GM18861 (cell line): ENCODE results near the gene KDM2B.
A peak's percentile ranks its signal among the peaks of the same experiment; 100 is the strongest.
"Not testable (repeated sequence)": the region's sequence is repeated elsewhere in the genome, so short reads cannot be mapped to it uniquely, and the experiment has no call there.

Source experiments
- ATAC-seq: cut with Tn5 transposase; IDR thresholded peaks from one replicate; pipeline ENCODE4 v1.9.1; 2021; ENCODE audit not compliant: unreplicated experiment

The KDM2B gene

DNA sequence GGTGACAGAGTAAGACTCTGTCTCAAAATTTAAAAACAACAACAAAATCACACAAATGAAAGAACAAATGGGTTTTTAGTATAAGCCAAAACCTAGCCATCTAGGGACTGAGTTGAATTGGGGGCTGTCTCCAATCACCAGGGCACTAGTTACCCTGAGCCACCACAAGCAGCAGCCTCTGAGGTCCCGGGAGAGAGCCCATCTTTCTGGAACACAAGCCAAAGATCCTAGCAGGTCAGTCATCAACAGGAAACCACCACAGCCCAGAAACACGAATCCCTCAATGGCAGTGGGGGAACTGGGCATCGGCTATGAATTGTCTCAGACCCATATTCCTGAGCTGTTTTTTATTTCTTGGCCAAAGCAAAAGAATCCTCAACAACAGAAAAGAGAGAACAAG lies 75.3 kb downstream of the KDM2B start:
- no peak for ATAC-seq

- ATAC-seq = no peak
These were observed 76.3 kb downstream of the KDM2B start for GRCh38 chr12:121504505-121504904.

DNA sequence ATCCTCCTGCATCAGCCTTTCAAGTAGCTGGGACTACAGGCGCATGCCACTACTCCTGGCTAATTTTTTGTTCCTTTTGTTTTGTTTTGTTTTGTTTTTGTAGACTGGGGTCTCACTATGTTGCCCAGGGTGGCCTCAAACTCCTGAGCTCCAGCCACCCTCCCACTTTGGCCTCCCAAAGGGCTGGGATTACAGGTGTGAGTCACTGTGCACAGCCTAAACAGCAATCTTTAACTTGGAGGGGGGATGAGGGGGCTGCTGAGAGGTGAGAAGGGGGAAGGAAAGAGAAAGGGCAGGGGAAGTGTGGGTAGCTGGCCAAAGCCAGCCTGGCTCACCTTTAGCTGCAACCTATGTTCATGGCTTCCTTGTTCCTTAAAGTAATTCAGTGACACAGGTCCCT lies 77.4 kb downstream of the KDM2B start:
- ATAC-seq = no peak

DNA sequence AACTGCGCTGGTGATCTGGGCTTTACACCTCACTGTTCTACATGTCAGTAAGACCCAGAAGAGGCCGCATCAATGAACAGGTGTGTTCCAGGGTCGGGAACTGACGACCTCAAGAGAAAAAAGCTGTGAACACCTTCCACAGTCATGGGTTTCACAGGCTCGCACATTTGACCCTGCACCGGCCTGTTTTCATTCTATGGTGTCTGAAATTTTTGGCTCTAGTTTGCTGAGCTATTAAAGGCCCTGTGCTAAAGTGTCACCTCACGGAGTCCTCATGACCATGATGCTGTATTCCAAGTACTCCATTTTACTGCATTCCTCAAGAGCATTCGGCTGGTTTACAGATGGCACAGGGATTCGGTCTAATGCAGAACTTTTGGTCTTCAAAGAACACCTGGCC lies 78.9 kb downstream of the KDM2B start:
- no peak for ATAC-seq

GRCh38 chr12:121499929-121500793 lies 80.7 kb downstream of the KDM2B start:
- ATAC-seq = no peak

DNA sequence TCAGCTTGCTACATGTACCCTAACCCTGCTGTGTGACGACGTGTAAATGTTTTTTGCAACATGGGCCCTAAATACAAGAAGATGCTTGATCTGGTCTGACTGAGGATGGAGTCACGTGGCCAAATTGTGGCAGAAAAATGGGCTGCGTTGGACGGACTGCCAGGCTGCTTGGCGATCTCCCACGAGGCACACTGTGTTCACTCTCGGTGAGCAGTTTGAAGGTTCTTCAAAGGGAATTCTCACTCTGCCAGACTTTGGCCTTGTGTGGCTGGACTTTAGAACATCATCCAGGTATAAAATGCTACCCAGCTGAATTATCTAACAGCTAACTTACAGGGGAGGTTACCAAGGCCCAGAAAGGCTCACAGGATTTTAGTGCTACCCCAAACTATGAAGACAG lies 85.1 kb downstream of the KDM2B start:
- ATAC-seq = no peak

GRCh38 chr12:121494093-121494787 lies 86.6 kb downstream of the KDM2B start:
- no peak for ATAC-seq

GRCh38 chr12:121490401-121491281 lies 90.2 kb downstream of the KDM2B start:
- ATAC-seq = no peak

GRCh38 chr12:121489874-121490273 lies 90.9 kb downstream of the KDM2B start:
- no peak for ATAC-seq

DNA sequence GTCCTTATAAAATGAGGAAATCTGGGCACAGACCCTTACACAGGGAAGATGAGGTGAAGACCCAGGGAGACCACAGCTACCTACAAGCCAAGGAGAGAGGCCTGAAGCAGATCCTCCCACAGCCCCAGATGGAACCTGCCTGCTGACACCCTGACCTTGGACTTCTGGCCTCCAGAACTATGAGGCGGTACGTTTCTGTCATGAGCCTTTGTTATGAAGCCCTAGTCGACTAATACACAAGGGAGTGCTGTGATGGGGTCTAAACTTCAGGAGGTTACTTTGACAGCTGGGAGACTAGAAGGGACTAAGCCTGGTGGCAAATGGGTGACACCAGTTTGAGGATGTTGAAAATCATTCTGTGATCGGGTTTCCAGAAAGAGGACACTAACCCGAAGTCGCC lies 95.9 kb downstream of the KDM2B start:
- no peak for ATAC-seq

DNA sequence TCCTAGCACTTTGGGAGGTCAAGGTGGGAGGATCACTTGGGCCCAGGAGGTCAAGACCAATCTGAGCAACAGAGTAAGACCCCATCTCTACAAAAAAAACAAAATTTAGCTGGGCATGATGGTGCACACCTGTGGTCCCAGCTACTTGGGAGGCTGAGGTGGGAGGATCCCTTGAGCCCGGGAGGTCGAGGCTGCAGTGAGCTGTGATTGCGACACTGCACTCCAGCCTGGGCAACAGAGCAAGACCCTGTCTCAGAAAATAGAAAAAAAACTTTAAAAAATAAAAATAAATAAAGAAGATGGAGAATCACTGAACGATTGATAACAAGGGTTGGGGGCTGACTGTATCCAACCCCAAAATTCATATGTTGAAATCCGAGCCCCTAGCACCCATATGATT lies 96.3 kb downstream of the KDM2B start:
- not testable (repeated sequence) for ATAC-seq

- ATAC-seq = no peak
These were observed 96.9 kb downstream of the KDM2B start for GRCh38 chr12:121483949-121484348.

DNA sequence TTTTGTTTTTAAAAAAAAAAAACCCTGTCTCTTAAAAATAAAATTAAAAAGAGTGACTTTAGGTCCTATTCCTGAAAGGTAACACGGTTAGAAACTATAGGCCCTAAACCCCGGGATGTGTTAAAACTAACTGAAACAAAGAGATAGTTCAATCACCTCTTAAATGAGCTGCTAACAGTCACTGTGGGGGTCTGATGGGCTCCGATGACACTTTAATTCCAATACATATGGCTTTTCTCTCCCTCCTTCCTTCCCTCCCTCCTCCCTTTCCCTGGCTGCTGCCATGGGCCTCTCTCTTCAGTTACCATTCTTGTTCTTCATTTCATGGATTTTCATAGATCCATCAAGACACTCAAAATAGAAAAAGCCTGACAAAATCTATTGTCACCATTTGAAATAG lies 104.3 kb downstream of the KDM2B start:
- no peak for ATAC-seq

DNA sequence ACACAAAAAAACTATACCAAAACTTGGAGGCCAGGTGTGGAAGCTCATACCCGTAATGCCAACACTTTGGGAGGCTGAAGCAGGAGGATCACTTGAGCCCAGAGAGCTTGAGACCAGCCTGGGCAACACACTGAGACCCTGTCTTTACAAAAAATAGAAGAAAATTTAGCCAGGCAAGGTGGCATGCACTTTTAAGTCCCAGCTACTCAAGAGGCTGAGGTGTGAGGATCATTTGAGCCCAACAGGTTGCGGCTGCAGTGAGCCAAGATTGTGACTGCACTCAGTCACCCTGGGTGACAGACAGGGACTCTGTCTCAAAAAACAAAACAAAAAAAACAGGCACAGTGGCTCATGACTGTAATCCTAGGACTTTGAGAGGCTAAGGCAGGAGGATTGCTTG lies 105.5 kb downstream of the KDM2B start:
- no peak for ATAC-seq

DNA sequence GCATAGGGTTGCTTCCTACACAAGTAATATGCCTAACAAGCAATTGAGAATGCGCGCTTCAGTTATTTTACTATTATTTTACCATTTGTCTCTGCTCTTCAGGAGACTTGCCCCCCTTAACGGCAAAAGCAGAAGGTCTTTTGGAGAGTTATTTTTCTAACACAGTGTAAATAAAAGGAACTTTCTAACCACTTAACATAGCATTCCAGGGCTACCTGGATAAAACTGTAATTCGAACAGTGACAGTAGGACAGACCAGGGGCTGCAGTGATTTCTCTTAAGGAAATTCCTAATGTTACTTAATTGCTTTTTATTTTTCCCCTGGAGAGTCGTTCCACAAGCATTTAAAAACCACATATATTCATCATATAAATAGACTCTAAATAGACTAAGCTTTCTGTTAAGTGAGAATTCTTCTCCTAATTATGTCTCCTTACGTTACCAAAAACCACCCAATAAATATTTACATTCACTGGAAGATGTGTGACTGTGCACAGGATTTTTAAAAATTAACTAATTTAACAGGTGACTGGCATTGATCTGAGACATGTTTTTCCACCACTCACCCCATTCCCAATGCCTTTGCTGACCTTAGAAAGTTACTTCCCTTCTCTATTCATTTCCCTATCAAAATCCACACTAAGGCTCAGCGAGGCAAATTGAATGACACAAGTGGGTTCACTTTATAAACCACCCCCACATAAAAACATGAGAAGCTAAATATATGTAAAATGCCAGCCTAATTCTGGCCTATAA lies 108.5 kb downstream of the KDM2B start:
- no peak for ATAC-seq

DNA sequence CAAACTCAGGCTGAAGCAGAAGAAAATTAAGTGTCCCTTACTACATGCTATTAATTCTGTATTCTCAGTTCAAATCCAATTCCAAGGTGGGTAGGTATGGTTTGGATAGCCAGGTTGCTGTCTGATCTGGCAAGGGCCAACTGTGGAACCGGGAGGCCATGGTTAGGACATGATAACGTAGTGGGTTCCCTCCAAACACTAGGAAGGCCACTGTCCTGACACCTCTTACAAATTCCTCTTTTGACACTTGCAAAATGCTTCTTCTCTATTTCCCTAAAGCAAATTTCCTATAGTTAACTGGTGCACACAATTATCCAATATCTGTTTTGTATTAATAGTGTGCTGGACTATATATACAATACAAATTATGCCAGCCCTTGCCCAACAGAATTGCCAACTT lies 110.1 kb downstream of the KDM2B start:
- ATAC-seq = no peak

DNA sequence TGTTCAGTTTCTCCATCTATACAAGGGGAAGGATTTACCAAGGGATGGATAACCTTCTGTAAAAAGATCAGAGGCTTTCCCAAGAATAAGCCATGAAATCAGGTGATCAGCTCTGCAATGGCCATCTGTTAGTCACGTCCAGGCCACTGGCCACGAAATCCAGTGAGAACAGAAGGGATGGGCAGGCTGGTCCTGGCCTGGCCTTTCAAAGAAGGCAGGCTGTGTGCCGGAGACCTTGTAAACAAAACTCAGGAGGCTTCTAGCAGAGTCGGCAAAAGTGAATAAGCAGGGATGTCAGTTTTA lies 112.4 kb downstream of the KDM2B start:
- ATAC-seq = no peak

- no peak for ATAC-seq
These were observed 113.0 kb downstream of the KDM2B start for GRCh38 chr12:121467638-121468498.

GRCh38 chr12:121466794-121467637 lies 113.8 kb downstream of the KDM2B start:
- peak; percentile 84 for ATAC-seq
